ENCODE measurements around the gene PDE8B. TPM values are rescaled to one million over a fixed set of nuclear protein-coding genes. Genes with fewer than 3 reads are reported as not detected.

The PDE8B gene
- total RNA-seq, 1 donor from 2014 or later, result 5.3 TPM

DNA sequence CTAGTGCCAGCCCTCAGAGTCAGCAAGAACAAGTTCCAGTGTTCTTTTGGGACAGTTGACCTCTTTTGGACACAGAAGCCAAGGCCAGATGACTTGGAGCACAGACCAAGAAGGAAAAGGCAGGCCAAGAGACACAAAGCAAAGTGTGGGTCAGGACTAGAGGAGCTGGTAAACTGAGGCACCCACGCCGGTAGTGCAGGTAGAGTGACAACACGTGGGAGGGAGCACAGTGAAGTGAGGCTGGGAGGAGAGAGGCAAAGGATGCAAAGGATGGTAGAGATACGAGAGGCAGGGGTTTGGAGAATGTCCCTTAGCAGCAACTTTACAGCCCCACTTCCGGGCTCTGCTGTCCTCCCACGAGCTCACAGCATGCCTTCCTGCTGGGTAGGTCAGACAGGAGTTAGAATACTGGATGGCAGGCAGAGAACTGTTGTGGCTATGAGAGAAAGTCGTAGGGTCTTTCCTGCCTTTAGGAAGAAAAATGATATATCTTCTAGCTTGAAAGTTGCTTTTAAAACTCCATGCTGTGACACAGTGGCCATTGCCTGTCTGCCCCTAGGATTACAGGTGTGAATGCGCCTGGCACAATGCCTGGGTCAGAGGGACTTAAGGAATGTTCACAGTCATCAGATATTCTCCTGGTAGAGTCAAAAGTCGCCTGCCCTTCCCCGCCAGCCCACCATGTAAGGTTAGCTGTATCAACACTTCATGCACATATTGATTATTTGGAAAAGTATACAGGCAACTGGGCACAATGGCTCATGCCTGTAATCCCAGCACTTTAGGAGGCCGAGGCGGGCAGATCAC is 97.9 kb downstream of the PDE8B start:
- intact Hi-C loops (cut with DNase I), result no loop called here
- no peak for ATAC-seq
- no peak overlapping the region for H3K4me3 ChIP-seq
- H3K4me1 ChIP-seq, result no peaks in the 10 kb centered on the region
- H3K9me3 ChIP-seq, result no peaks in the 10 kb centered on the region
- no peak for DNase-seq
- no peaks in the 10 kb centered on the region for H3K27me3 ChIP-seq (ENCODE audit: low read depth)
- H3K27ac ChIP-seq, result no peak overlapping the region
- no peaks in the 10 kb centered on the region for H3K36me3 ChIP-seq
- TF ChIP-seq CTCF (IDR thresholded peaks at IDR 0.05), result no peak

GRCh38 chr5:77309140-77309539 is 98.7 kb downstream of the PDE8B start:
- ATAC-seq (no peak), DNase-seq (no peak)
- no peak overlapping the region for H3K4me3 ChIP-seq
- no peak for TF ChIP-seq CTCF (IDR thresholded peaks at IDR 0.05)
- no peaks in the 10 kb centered on the region for H3K9me3 ChIP-seq
- no peaks in the 10 kb centered on the region for H3K27me3 ChIP-seq (ENCODE audit: low read depth)
- no peak overlapping the region for H3K27ac ChIP-seq
- H3K36me3 ChIP-seq, result no peaks in the 10 kb centered on the region
- intact Hi-C loops (cut with DNase I), result no loop called here
- H3K4me1 ChIP-seq, result no peaks in the 10 kb centered on the region

GRCh38 chr5:77310494-77311213 is 100.2 kb downstream of the PDE8B start:
- TF ChIP-seq CTCF (IDR thresholded peaks at IDR 0.05), result no peak
- Histone ChIP-seq H3K4me1 (no peaks in the 10 kb centered on the region), H3K36me3 (no peaks in the 10 kb centered on the region), H3K9me3 (no peaks in the 10 kb centered on the region), H3K27me3 (ENCODE audit: low read depth) (no peaks in the 10 kb centered on the region), H3K27ac (no peak overlapping the region), H3K4me3 (no peak overlapping the region)
- no peak for DNase-seq
- no peak for ATAC-seq
- intact Hi-C loops (cut with DNase I), result no loop called here

DNA sequence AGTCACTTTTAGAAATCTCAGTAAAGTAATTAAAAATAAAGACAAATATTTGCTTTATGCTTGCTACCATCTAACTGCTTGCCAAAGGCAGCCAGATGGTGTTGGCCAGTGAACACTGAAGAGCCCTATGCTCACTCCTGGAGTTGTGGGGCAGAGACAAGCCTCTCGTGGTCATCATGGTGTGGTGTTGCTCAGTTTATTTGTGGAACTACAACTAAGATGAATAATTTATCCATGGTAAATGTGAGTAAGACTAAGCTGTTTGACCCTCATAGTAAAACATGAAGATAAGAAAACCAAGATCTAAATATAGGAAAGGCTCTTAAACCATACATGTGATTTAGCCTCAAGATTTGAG is 100.7 kb downstream of the PDE8B start:
- H3K36me3 ChIP-seq, result no peaks in the 10 kb centered on the region
- no peaks in the 10 kb centered on the region for H3K27me3 ChIP-seq (ENCODE audit: low read depth)
- no peak overlapping the region for H3K27ac ChIP-seq
- H3K9me3 ChIP-seq, result no peaks in the 10 kb centered on the region
- H3K4me3 ChIP-seq, result no peak overlapping the region
- H3K4me1 ChIP-seq, result no peaks in the 10 kb centered on the region
- no peak for ATAC-seq
- intact Hi-C loops (cut with DNase I), result no loop called here
- TF ChIP-seq CTCF (IDR thresholded peaks at IDR 0.05), result no peak
- no peak for DNase-seq

DNA sequence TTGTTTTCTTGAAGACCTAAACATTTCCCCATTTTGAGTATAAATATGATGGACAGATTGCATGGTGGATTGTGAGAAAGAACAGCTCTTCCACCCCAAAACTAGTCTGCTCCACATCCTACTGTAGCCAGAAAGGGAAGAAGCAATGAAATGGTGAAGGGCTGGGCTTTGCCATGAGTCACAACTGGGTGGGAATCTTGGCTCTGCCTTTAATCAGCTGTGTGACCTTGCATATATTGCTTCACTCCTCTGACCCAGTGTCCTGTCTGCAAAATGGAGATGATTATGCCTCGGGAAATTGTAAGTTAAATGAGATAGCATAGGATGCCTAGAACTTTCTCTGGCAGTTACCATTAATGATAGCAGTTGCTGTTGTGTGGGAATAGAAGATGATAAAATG is 101.9 kb downstream of the PDE8B start:
- DNase-seq (no peak), ATAC-seq (no peak)
- Histone ChIP-seq H3K36me3 (no peaks in the 10 kb centered on the region), H3K4me1 (no peaks in the 10 kb centered on the region), H3K27ac (no peak overlapping the region), H3K9me3 (no peaks in the 10 kb centered on the region), H3K4me3 (no peak overlapping the region), H3K27me3 (ENCODE audit: low read depth) (no peaks in the 10 kb centered on the region)
- intact Hi-C loops (cut with DNase I), result no loop called here
- no peak for TF ChIP-seq CTCF (IDR thresholded peaks at IDR 0.05)

Measured in lower lobe of right lung (tissue), 2 donors.